ENCODE results near the gene PDLIM3.

The PDLIM3 gene

DNA sequence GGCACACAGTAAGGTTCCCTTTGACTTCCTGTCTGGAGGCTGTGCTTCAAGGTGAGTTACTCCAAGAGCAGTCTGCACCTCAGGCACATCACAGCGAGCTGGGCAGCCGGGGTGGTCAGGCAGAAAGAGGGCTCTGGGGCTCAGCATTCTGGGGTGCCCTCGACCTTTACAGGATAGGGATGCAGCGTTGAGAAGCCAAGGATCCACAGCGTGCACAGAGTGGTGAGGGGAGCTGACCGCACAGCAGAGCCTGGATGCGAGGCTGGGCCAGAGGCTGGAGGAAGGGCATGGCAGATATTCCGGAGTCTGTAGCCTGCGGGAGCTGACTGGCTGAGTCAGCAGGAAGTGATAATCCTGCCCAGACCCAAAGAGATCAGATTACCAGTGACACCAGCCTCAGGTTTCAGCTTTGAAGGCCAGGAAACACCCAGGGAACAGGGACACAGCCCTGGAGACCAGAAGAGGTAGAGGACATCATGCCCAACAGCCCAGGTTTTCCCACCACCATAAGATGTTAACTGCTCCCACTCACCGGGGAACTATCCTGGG lies 38.4 kb upstream of the PDLIM3 start (continued):
- TF ChIP-seq, protein P1, sequence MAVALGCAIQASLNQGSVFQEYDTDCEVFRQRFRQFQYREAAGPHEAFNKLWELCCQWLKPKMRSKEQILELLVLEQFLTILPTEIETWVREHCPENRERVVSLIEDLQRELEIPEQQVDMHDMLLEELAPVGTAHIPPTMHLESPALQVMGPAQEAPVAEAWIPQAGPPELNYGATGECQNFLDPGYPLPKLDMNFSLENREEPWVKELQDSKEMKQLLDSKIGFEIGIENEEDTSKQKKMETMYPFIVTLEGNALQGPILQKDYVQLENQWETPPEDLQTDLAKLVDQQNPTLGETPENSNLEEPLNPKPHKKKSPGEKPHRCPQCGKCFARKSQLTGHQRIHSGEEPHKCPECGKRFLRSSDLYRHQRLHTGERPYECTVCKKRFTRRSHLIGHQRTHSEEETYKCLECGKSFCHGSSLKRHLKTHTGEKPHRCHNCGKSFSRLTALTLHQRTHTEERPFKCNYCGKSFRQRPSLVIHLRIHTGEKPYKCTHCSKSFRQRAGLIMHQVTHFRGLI (tag by site-specific recombination; IDR thresholded peaks at IDR 0.05) = no peak
- TF ChIP-seq ZNF24 (tag by site-specific recombination; IDR thresholded peaks at IDR 0.05) = 0 out of 2 replicates have a peak, but pooled peaks have one; percentile 44
- TF ChIP-seq, protein P2, sequence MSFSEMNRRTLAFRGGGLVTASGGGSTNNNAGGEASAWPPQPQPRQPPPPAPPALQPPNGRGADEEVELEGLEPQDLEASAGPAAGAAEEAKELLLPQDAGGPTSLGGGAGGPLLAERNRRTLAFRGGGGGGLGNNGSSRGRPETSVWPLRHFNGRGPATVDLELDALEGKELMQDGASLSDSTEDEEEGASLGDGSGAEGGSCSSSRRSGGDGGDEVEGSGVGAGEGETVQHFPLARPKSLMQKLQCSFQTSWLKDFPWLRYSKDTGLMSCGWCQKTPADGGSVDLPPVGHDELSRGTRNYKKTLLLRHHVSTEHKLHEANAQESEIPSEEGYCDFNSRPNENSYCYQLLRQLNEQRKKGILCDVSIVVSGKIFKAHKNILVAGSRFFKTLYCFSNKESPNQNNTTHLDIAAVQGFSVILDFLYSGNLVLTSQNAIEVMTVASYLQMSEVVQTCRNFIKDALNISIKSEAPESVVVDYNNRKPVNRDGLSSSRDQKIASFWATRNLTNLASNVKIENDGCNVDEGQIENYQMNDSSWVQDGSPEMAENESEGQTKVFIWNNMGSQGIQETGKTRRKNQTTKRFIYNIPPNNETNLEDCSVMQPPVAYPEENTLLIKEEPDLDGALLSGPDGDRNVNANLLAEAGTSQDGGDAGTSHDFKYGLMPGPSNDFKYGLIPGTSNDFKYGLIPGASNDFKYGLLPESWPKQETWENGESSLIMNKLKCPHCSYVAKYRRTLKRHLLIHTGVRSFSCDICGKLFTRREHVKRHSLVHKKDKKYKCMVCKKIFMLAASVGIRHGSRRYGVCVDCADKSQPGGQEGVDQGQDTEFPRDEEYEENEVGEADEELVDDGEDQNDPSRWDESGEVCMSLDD (tag by site-specific recombination; IDR thresholded peaks at IDR 0.05) = no peak
- TF ChIP-seq ZNF830 (tag by site-specific recombination; IDR thresholded peaks at IDR 0.05; ENCODE audit: low read depth) = no peak
- TF ChIP-seq ZFHX2 (tag by site-specific recombination; conservative IDR thresholded peaks at IDR 0.05) = peak; percentile 35; the same call in 1 of the 2 replicates
- TF ChIP-seq PRDM1 (tag by site-specific recombination; IDR thresholded peaks at IDR 0.05) = no peak
- TF ChIP-seq SP3 (tag by site-specific recombination; IDR thresholded peaks at IDR 0.05) = no peak
- peak; percentile 15 for TF ChIP-seq SETDB1 (IDR thresholded peaks at IDR 0.05; ENCODE audit: insufficient read length, low read length)
- peak; percentile 56 for TF ChIP-seq ZNF629 (tag by site-specific recombination; IDR thresholded peaks at IDR 0.05)
- peak; percentile 90 for TF ChIP-seq TRIM28 (IDR thresholded peaks at IDR 0.05; ENCODE audit: borderline replicate concordance, low read length)
- TF ChIP-seq, protein P3, sequence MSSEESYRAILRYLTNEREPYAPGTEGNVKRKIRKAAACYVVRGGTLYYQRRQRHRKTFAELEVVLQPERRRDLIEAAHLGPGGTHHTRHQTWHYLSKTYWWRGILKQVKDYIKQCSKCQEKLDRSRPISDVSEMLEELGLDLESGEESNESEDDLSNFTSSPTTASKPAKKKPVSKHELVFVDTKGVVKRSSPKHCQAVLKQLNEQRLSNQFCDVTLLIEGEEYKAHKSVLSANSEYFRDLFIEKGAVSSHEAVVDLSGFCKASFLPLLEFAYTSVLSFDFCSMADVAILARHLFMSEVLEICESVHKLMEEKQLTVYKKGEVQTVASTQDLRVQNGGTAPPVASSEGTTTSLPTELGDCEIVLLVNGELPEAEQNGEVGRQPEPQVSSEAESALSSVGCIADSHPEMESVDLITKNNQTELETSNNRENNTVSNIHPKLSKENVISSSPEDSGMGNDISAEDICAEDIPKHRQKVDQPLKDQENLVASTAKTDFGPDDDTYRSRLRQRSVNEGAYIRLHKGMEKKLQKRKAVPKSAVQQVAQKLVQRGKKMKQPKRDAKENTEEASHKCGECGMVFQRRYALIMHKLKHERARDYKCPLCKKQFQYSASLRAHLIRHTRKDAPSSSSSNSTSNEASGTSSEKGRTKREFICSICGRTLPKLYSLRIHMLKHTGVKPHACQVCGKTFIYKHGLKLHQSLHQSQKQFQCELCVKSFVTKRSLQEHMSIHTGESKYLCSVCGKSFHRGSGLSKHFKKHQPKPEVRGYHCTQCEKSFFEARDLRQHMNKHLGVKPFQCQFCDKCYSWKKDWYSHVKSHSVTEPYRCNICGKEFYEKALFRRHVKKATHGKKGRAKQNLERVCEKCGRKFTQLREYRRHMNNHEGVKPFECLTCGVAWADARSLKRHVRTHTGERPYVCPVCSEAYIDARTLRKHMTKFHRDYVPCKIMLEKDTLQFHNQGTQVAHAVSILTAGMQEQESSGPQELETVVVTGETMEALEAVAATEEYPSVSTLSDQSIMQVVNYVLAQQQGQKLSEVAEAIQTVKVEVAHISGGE (tag by site-specific recombination; conservative IDR thresholded peaks at IDR 0.05; ENCODE audit: low read depth) = 0 out of 2 replicates have a peak, but pooled peaks have one; percentile 49
- TF ChIP-seq, protein P4, sequence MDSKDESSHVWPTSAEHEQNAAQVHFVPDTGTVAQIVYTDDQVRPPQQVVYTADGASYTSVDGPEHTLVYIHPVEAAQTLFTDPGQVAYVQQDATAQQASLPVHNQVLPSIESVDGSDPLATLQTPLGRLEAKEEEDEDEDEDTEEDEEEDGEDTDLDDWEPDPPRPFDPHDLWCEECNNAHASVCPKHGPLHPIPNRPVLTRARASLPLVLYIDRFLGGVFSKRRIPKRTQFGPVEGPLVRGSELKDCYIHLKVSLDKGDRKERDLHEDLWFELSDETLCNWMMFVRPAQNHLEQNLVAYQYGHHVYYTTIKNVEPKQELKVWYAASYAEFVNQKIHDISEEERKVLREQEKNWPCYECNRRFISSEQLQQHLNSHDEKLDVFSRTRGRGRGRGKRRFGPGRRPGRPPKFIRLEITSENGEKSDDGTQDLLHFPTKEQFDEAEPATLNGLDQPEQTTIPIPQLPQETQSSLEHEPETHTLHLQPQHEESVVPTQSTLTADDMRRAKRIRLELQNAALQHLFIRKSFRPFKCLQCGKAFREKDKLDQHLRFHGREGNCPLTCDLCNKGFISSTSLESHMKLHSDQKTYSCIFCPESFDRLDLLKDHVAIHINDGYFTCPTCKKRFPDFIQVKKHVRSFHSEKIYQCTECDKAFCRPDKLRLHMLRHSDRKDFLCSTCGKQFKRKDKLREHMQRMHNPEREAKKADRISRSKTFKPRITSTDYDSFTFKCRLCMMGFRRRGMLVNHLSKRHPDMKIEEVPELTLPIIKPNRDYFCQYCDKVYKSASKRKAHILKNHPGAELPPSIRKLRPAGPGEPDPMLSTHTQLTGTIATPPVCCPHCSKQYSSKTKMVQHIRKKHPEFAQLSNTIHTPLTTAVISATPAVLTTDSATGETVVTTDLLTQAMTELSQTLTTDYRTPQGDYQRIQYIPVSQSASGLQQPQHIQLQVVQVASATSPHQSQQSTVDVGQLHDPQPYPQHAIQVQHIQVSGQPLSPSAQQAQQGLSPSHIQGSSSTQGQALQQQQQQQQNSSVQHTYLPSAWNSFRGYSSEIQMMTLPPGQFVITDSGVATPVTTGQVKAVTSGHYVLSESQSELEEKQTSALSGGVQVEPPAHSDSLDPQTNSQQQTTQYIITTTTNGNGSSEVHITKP (tag by site-specific recombination; IDR thresholded peaks at IDR 0.05) = peak; percentile 15; the same call in 1 of the 2 replicates
- TF ChIP-seq ZXDB (tag by site-specific recombination; IDR thresholded peaks at IDR 0.05) = 0 out of 2 replicates have a peak, but pooled peaks have one; percentile 36
- TF ChIP-seq ZNF791 (tag by site-specific recombination; IDR thresholded peaks at IDR 0.05) = no peak
- TF ChIP-seq ZNF366 (tag by site-specific recombination; conservative IDR thresholded peaks at IDR 0.05) = peak; percentile 50; the same call in 1 of the 2 replicates
- peak; percentile 95 for TF ChIP-seq ZNF600 (tag by site-specific recombination; IDR thresholded peaks at IDR 0.05)
- TF ChIP-seq ZNF341 (tag by site-specific recombination; IDR thresholded peaks at IDR 0.05; ENCODE audit: low read depth) = peak; percentile 57
- TF ChIP-seq ZFP41 (tag by site-specific recombination; IDR thresholded peaks at IDR 0.05; ENCODE audit: borderline replicate concordance) = no peak
- TF ChIP-seq, protein P5, sequence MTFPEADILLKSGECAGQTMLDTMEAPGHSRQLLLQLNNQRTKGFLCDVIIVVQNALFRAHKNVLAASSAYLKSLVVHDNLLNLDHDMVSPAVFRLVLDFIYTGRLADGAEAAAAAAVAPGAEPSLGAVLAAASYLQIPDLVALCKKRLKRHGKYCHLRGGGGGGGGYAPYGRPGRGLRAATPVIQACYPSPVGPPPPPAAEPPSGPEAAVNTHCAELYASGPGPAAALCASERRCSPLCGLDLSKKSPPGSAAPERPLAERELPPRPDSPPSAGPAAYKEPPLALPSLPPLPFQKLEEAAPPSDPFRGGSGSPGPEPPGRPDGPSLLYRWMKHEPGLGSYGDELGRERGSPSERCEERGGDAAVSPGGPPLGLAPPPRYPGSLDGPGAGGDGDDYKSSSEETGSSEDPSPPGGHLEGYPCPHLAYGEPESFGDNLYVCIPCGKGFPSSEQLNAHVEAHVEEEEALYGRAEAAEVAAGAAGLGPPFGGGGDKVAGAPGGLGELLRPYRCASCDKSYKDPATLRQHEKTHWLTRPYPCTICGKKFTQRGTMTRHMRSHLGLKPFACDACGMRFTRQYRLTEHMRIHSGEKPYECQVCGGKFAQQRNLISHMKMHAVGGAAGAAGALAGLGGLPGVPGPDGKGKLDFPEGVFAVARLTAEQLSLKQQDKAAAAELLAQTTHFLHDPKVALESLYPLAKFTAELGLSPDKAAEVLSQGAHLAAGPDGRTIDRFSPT (tag by site-specific recombination; IDR thresholded peaks at IDR 0.05) = peak; percentile 55
- peak; percentile 30; the same call in 1 of the 2 replicates for TF ChIP-seq ZSCAN30 (tag by site-specific recombination; IDR thresholded peaks at IDR 0.05)
- TF ChIP-seq ZFP3 (tag by site-specific recombination; IDR thresholded peaks at IDR 0.05; ENCODE audit: low read depth) = no peak
- 0 out of 2 replicates have a peak, but pooled peaks have one; percentile 15 for TF ChIP-seq GLIS1 (tag by site-specific recombination; IDR thresholded peaks at IDR 0.05)
- TF ChIP-seq ZNF660 (tag by site-specific recombination; IDR thresholded peaks at IDR 0.05) = peak; percentile 66; the same call in 1 of the 2 replicates

Data from HEK293 (cell line).